Pericardium fibroblast (primary cell): ENCODE results near the gene SNX9. TPM values are rescaled to one million over a fixed set of nuclear protein-coding genes. Genes with fewer than 3 reads are reported as not detected.

Experiments used
- total RNA-seq: library from RNA; depleted of rRNA; stranded (reverse); fragments of >200 nt; gene quantifications from 2 replicates; pipeline ENCODE4 v1.2.3, GENCODE V29; 2015

SNX9 gene
- total RNA-seq: 34.8 and 36.5 TPM in 2 replicates

GRCh38 chr6:157823001-157823527 is at the start of gene SNX9:
TSS of gene SNX9 (plus strand) at chr6:157823246. CDS start at chr6:157823435, 189 bp downstream.

GRCh38 chr6:157981395-157982101 is 158.5 kb downstream of the SNX9 start, which contains the start of gene SYNJ2:
TSS of gene SYNJ2 (plus strand) at chr6:157981863. CDS start at chr6:157981962, 99 bp downstream.

Other genes starting within 250 kb of the SNX9 start
- 3.3 and 5.1 TPM in 2 replicates for gene SYNJ2, start 158.6 kb downstream of the SNX9 start, total RNA-seq